Measurements from ENCODE around the gene SRCIN1. TPM values are rescaled to one million over a fixed set of nuclear protein-coding genes. Genes with fewer than 3 reads are reported as not detected.

SRCIN1 gene
- total RNA-seq, 1 experiment from 2014 or later: 6.9 TPM

- Histone ChIP-seq H3K79me2 (ENCODE audit: insufficient read depth, low read length) (no peaks in the 10 kb centered on the region), H3K9me3 (ENCODE audit: control insufficient read depth, low read depth, low read length) (no peaks in the 10 kb centered on the region), H3K18ac (ENCODE audit: insufficient read length, low read depth, low read length) (no peak overlapping the region), H3K23me2 (ENCODE audit: insufficient read length, low read depth, low read length, poor library complexity, severe bottlenecking) (no peaks in the 10 kb centered on the region), H3K79me1 (ENCODE audit: insufficient read depth, low read depth, low read length, poor library complexity, severe bottlenecking) (no peaks in the 10 kb centered on the region), H3K4ac (ENCODE audit: low read depth, low read length) (no peak overlapping the region), H2BK120ac (ENCODE audit: low read depth, low read length, poor library complexity, severe bottlenecking) (no peak overlapping the region), H3K4me2 (ENCODE audit: insufficient read depth, insufficient read length, low read length) (no peak overlapping the region), H3K9ac (ENCODE audit: extremely low read depth, insufficient read length, low read length) (no peak overlapping the region), H4K8ac (replicated peaks; ENCODE audit: insufficient read length, low read depth, low read length) (no peak overlapping the region), H3K27me3 (ENCODE audit: insufficient read depth, low read length) (no peaks in the 10 kb centered on the region), H2BK15ac (ENCODE audit: low read depth, low read length) (no peak overlapping the region), H4K5ac (ENCODE audit: insufficient read length, low read depth, low read length) (no peak overlapping the region), H3K4me1 (ENCODE audit: insufficient read depth, low read length) (no peaks in the 10 kb centered on the region), H4K20me1 (ENCODE audit: control insufficient read depth, insufficient read depth, insufficient read length) (no peaks in the 10 kb centered on the region), H3K23ac (ENCODE audit: insufficient read length, low read depth, low read length) (no peak overlapping the region), H2BK12ac (ENCODE audit: insufficient read length, low read depth, low read length) (no peak overlapping the region), H2BK20ac (ENCODE audit: low read depth, low read length, poor library complexity, severe bottlenecking) (no peak overlapping the region), H3K27ac (ENCODE audit: insufficient read length, low read depth, low read length) (no peak overlapping the region), H3K14ac (ENCODE audit: insufficient read depth, low read length) (no peak overlapping the region), H3T11ph (ENCODE audit: low read length) (no peak overlapping the region), H3K56ac (ENCODE audit: insufficient read length, low read depth, low read length) (no peak overlapping the region), H2AK5ac (ENCODE audit: insufficient read length, low read length) (no peak overlapping the region), H2AFZ (ENCODE audit: low read length) (no peak overlapping the region), H4K91ac (ENCODE audit: insufficient read length, low read depth, low read length) (no peak overlapping the region), H2BK5ac (ENCODE audit: insufficient read length, low read length) (no peak overlapping the region)
- Mint-ChIP-seq H3K4me3 (no peak overlapping the region), H3K27me3 (ENCODE audit: low read depth) (peaks cover 27% of the 10 kb centered on the region), H3K9me3 (no peaks in the 10 kb centered on the region), H3K36me3 (ENCODE audit: insufficient read depth in 1 of 3, low read depth in 3 of 3) (no peaks in the 10 kb centered on the region; a peak in 1 of 7 replicates), H3K27ac (no peak overlapping the region), H3K4me1 (peaks cover 21 to 49% of the 10 kb centered on the region in 2 experiments)
- TF ChIP-seq CTCF (conservative IDR thresholded peaks at IDR 0.05): no peak
- WGBS (ENCODE audit: extremely low coverage, insufficient read length, low lambda C conversion rate): no CpG with 5 or more reads among the region's 4 CpGs
- DNase-seq: no peak
These were observed 69.1 kb downstream of the SRCIN1 start for GRCh38 chr17:38536661-38537060.

Data from H9 (cell line).